ENCODE measurements around the gene RPS6KA1. TPM values are rescaled to one million over a fixed set of nuclear protein-coding genes. Genes with fewer than 3 reads are reported as not detected.
"Not testable (repeated sequence)": the region's sequence is repeated elsewhere in the genome, so short reads cannot be mapped to it uniquely, and the experiment has no call there.

Gene RPS6KA1
- polyA plus RNA-seq (2012; ENCODE audit: insufficient read depth, insufficient read length), result 47.3 TPM

GRCh38 chr1:26529655-26530409 lies at the start of gene RPS6KA1:
Gene RPS6KA1, plus strand, starts transcription at chr1:26529761. Its CDS starts 160 bp downstream, at chr1:26529921.
- no peak for DNase-seq (ENCODE audit: low read depth, low spot score)

GRCh38 chr1:26482921-26483320 lies 46.6 kb upstream of the RPS6KA1 start:
- H3K4me3 ChIP-seq (ENCODE audit: low read length), result no peak overlapping the region
- DNase-seq (ENCODE audit: low read depth, low spot score), result no peak

More at GRCh38 chr1:26529655-26530409, at the start of gene RPS6KA1:
- H3K4me3 ChIP-seq (ENCODE audit: low read length), result peak within 1 kb of the TSS; percentile 66

GRCh38 chr1:26483980-26484379 lies 45.6 kb upstream of the RPS6KA1 start:
- no peak for DNase-seq (ENCODE audit: low read depth, low spot score)
- H3K4me3 ChIP-seq (ENCODE audit: low read length), result no peak overlapping the region

GRCh38 chr1:26490155-26490554 lies 39.4 kb upstream of the RPS6KA1 start:
- no peak for DNase-seq (ENCODE audit: low read depth, low spot score)
- H3K4me3 ChIP-seq (ENCODE audit: low read length), result no peak overlapping the region

- H3K4me3 ChIP-seq (ENCODE audit: low read length), result no peak overlapping the region
- DNase-seq (ENCODE audit: low read depth, low spot score), result no peak
Observed at GRCh38 chr1:26493267-26493666, 36.3 kb upstream of the RPS6KA1 start.

GRCh38 chr1:26493938-26494337 lies 35.6 kb upstream of the RPS6KA1 start:
- H3K4me3 ChIP-seq (ENCODE audit: low read length), result no peak overlapping the region
- no peak for DNase-seq (ENCODE audit: low read depth, low spot score)

GRCh38 chr1:26496861-26497260 lies 32.7 kb upstream of the RPS6KA1 start:
- H3K4me3 ChIP-seq (ENCODE audit: low read length), result no peak overlapping the region
- no peak for DNase-seq (ENCODE audit: low read depth, low spot score)

GRCh38 chr1:26498894-26499293 lies 30.7 kb upstream of the RPS6KA1 start:
- no peak for DNase-seq (ENCODE audit: low read depth, low spot score)
- H3K4me3 ChIP-seq (ENCODE audit: low read length), result no peak overlapping the region

GRCh38 chr1:26500488-26501175 lies 28.9 kb upstream of the RPS6KA1 start:
- peak overlapping the region; percentile 79 for H3K4me3 ChIP-seq (ENCODE audit: low read length)
- peak; percentile 58 for DNase-seq (ENCODE audit: low read depth, low spot score)

GRCh38 chr1:26510711-26511110 lies 18.9 kb upstream of the RPS6KA1 start:
- DNase-seq (ENCODE audit: low read depth, low spot score); H3K4me3 ChIP-seq (ENCODE audit: low read length): not testable (repeated sequence)

GRCh38 chr1:26515836-26516235 lies 13.7 kb upstream of the RPS6KA1 start:
- DNase-seq (ENCODE audit: low read depth, low spot score); H3K4me3 ChIP-seq (ENCODE audit: low read length): not testable (repeated sequence)

GRCh38 chr1:26516987-26517765 lies 12.4 kb upstream of the RPS6KA1 start:
- DNase-seq (ENCODE audit: low read depth, low spot score), result no peak

GRCh38 chr1:26517766-26518049 lies 11.9 kb upstream of the RPS6KA1 start:
- no peak for DNase-seq (ENCODE audit: low read depth, low spot score)
- H3K4me3 ChIP-seq (ENCODE audit: low read length), result no peak overlapping the region

More at GRCh38 chr1:26516987-26517765, 12.4 kb upstream of the RPS6KA1 start:
- H3K4me3 ChIP-seq (ENCODE audit: low read length), result no peak overlapping the region

GRCh38 chr1:26518355-26518754 lies 11.2 kb upstream of the RPS6KA1 start:
- no peak for DNase-seq (ENCODE audit: low read depth, low spot score)
- no peak overlapping the region for H3K4me3 ChIP-seq (ENCODE audit: low read length)

GRCh38 chr1:26520339-26520738 lies 9.2 kb upstream of the RPS6KA1 start:
- no peak for DNase-seq (ENCODE audit: low read depth, low spot score)
- H3K4me3 ChIP-seq (ENCODE audit: low read length), result no peak overlapping the region

GRCh38 chr1:26521669-26522030 lies 7.9 kb upstream of the RPS6KA1 start:
- DNase-seq (ENCODE audit: low read depth, low spot score), result no peak
- H3K4me3 ChIP-seq (ENCODE audit: low read length), result no peak overlapping the region

- DNase-seq (ENCODE audit: low read depth, low spot score), result no peak
- H3K4me3 ChIP-seq (ENCODE audit: low read length), result no peak overlapping the region
Observed at GRCh38 chr1:26522073-26522472, 7.5 kb upstream of the RPS6KA1 start.

GRCh38 chr1:26524181-26524580 lies 5.4 kb upstream of the RPS6KA1 start:
- DNase-seq (ENCODE audit: low read depth, low spot score), result no peak

GRCh38 chr1:26526287-26526686 lies 3.3 kb upstream of the RPS6KA1 start:
- no peak for DNase-seq (ENCODE audit: low read depth, low spot score)
- no peak overlapping the region for H3K4me3 ChIP-seq (ENCODE audit: low read length)

More at GRCh38 chr1:26524181-26524580, 5.4 kb upstream of the RPS6KA1 start:
- H3K4me3 ChIP-seq (ENCODE audit: low read length), result no peak overlapping the region

GRCh38 chr1:26529405-26529654 lies 231 bp upstream of the RPS6KA1 start:
- DNase-seq (ENCODE audit: low read depth, low spot score), result no peak
- peak overlapping the region; percentile 56 for H3K4me3 ChIP-seq (ENCODE audit: low read length)
